Measurements from ENCODE around the gene PHKB.

DNA sequence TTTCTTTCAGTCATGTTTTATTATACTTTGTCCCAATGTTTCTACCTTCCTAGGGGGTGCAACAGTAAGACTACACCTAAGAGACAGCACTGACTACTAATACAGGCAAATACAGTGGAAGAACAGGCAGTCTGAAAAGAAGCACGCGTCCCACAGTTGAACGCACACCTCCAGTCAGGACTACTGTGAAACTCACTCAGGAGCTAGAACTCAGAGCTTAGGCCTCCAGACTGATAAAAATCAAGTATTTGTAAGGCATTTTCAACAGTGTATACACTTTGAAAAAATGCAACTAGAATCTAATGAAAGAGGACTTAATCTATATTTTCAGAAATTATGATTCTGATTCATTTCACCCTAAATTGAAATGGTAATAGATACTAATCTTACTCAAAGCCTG, 14.7 kb upstream of the PHKB start:
- TF ChIP-seq EZH2 (IDR thresholded peaks at IDR 0.05; ENCODE audit: low read length, missing control alignments) (no peak), CTCF (conservative IDR thresholded peaks at IDR 0.05 in 1 of 2, IDR thresholded peaks at IDR 0.05 in 1 of 2; ENCODE audit: low read depth in 1 of 2, low read length in 2 of 2) (no peak)
